ENCODE data around the gene PREP. TPM values are rescaled to one million over a fixed set of nuclear protein-coding genes. Genes with fewer than 3 reads are reported as not detected.
"Not testable (repeated sequence)": the region's sequence is repeated elsewhere in the genome, so short reads cannot be mapped to it uniquely, and the experiment has no call there.

The PREP gene
- total and polyA plus RNA-seq, 9 donors, result 12.5 to 34.2 (median 21.8) TPM

DNA sequence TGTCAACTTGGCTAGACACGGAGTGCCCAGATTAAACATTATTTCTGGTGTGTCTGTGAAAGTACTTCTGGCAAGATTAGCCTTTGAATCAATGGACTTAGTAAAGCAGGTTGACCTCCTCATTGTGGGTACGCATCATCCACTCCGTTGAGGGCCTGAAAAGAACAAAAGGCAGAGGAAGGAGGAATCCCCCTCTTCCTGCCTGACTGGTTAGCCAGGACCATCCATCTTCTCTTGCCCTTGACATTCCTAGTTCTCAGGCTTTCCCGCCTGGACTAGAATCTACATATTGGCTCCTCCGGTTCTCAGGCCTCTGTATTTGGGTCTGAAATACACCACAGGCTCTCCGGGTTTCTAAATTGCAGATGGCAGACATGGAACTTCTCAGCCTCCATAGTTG, 149.1 kb downstream of the PREP start:
- no peaks in the 10 kb centered on the region for H3K27me3 ChIP-seq
- no peaks in the 10 kb centered on the region for H3K36me3 ChIP-seq
- 83 to 87% (median 84%) methylated on average over 6 of the region's 6 CpGs for WGBS, 3 donors
- H3K4me1 ChIP-seq (ENCODE audit: insufficient read depth), result no peaks in the 10 kb centered on the region
- no peaks in the 10 kb centered on the region for H3K9me3 ChIP-seq
- no peak overlapping the region for H3K4me3 ChIP-seq
- no peak for DNase-seq
- H3K27ac ChIP-seq, result no peak overlapping the region
- intact Hi-C loops (cut with DNase I), result no loop called here
- TF ChIP-seq EP300 (IDR thresholded peaks at IDR 0.05) (no peak), POLR2A (IDR thresholded peaks at IDR 0.05) (no peak)
- TF ChIP-seq, protein P1, sequence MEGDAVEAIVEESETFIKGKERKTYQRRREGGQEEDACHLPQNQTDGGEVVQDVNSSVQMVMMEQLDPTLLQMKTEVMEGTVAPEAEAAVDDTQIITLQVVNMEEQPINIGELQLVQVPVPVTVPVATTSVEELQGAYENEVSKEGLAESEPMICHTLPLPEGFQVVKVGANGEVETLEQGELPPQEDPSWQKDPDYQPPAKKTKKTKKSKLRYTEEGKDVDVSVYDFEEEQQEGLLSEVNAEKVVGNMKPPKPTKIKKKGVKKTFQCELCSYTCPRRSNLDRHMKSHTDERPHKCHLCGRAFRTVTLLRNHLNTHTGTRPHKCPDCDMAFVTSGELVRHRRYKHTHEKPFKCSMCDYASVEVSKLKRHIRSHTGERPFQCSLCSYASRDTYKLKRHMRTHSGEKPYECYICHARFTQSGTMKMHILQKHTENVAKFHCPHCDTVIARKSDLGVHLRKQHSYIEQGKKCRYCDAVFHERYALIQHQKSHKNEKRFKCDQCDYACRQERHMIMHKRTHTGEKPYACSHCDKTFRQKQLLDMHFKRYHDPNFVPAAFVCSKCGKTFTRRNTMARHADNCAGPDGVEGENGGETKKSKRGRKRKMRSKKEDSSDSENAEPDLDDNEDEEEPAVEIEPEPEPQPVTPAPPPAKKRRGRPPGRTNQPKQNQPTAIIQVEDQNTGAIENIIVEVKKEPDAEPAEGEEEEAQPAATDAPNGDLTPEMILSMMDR (IDR thresholded peaks at IDR 0.05), result no peak

DNA sequence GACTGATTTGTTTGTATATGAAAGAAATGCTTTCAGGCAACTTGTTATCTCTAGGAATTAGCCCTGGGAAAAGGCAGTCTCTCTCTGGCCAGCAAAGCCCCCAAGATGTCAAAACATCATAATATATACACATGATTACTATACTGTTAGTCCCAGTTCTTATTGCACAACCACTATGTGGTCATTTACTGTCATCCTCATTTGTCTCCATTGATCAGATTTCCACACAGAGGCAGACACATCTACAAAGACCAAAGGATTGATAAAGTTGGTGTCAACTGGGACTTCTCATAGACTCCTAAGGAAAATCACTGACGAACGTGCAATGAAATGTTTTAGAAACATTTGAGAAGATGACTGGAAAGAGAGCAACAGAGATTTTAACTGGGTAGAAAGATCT, 151.2 kb downstream of the PREP start:
- Histone ChIP-seq H3K27me3 (no peaks in the 10 kb centered on the region), H3K27ac (no peak overlapping the region), H3K36me3 (no peaks in the 10 kb centered on the region), H3K4me1 (ENCODE audit: insufficient read depth) (no peaks in the 10 kb centered on the region), H3K9me3 (no peaks in the 10 kb centered on the region), H3K4me3 (no peak overlapping the region)
- no peak for TF ChIP-seq POLR2A (IDR thresholded peaks at IDR 0.05)
- TF ChIP-seq, protein P1 (IDR thresholded peaks at IDR 0.05), result no peak
- no peak for TF ChIP-seq EP300 (IDR thresholded peaks at IDR 0.05)
- intact Hi-C loops (cut with DNase I), result no loop called here
- 83 to 89% (median 84%) methylated on average over 2 of the region's 2 CpGs for WGBS, 3 donors
- no peak for DNase-seq

DNA sequence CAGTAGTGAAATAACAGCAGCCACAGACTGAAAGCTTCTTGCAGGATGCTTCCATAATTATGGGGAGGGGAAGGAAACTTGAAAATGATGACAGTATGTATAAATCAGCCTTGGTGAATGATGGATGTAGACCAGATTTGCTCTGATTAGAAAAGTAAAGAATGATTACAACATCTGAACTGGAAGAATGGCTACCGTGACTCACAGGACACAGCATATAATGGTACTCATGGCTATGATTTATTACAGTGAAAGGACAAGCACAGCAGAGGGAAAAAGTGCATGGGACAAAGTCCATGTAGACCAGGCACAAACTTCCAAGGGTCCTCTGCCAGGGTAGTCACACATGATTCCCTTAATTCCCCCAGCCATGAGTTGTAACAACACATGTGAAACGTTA, 152.3 kb downstream of the PREP start:
- no peaks in the 10 kb centered on the region for H3K9me3 ChIP-seq
- 61 to 73% (median 68%) methylated on average over 2 of the region's 2 CpGs for WGBS, 3 donors
- H3K27me3 ChIP-seq, result no peaks in the 10 kb centered on the region
- intact Hi-C loops (cut with DNase I), result no loop called here
- DNase-seq, result no peak
- no peaks in the 10 kb centered on the region for H3K36me3 ChIP-seq
- no peak for TF ChIP-seq POLR2A (IDR thresholded peaks at IDR 0.05)
- TF ChIP-seq, protein P1 (IDR thresholded peaks at IDR 0.05), result no peak
- TF ChIP-seq EP300 (IDR thresholded peaks at IDR 0.05), result no peak
- no peak overlapping the region for H3K4me3 ChIP-seq
- H3K4me1 ChIP-seq (ENCODE audit: insufficient read depth), result no peaks in the 10 kb centered on the region
- no peak overlapping the region for H3K27ac ChIP-seq

DNA sequence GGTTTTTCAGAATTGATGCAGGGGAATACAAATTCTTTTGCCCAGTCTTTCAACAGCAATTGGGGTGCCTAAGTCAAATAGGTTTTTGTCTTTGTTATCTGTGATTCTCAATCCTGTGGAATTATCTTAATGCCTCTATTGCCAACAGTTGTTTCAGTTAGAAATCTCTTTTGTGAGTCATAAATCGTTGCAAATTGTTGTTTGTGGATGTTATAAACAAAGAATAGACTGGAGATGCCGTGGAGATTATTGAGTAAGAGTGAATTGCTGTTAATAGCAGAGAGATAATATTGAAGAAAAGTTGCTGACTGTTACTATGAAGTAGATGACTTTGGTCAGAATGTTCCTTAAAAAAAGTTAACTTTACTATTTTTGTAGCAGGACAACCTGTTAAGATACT, 159.4 kb downstream of the PREP start:
- H3K27me3 ChIP-seq, result no peaks in the 10 kb centered on the region
- DNase-seq, result no peak
- no peaks in the 10 kb centered on the region for H3K9me3 ChIP-seq
- TF ChIP-seq EP300 (IDR thresholded peaks at IDR 0.05), result no peak
- TF ChIP-seq, protein P1 (IDR thresholded peaks at IDR 0.05), result no peak
- no peak for TF ChIP-seq POLR2A (IDR thresholded peaks at IDR 0.05)
- H3K36me3 ChIP-seq, result no peaks in the 10 kb centered on the region
- 51 to 65% (median 60%) methylated on average over 2 of the region's 2 CpGs for WGBS, 3 donors
- no peak overlapping the region for H3K27ac ChIP-seq
- H3K4me3 ChIP-seq, result no peak overlapping the region
- no peaks in the 10 kb centered on the region for H3K4me1 ChIP-seq (ENCODE audit: insufficient read depth)
- intact Hi-C loops (cut with DNase I), result no loop called here

DNA sequence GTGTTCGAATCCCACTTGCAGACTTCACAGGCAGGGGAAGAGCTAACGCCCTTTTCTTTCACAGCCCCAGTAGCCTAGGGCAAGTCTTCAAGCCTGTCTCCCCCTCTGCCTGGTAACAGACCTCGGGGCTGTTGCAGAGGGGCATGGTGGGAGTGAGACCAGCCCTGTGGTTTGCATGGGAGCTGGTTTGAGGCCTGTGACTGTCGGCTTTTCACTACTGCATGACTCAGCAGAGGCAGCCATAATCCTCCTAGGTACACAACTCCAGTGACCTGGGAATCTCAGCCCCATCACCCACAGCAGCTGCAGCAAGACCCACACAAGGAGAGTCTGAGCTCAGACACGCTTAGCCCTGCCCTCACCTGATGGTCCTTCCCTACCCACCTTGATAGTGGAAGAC, 167.7 kb downstream of the PREP start:
- intact Hi-C loops (cut with DNase I), result no loop called here
- DNase-seq, result no peak

DNA sequence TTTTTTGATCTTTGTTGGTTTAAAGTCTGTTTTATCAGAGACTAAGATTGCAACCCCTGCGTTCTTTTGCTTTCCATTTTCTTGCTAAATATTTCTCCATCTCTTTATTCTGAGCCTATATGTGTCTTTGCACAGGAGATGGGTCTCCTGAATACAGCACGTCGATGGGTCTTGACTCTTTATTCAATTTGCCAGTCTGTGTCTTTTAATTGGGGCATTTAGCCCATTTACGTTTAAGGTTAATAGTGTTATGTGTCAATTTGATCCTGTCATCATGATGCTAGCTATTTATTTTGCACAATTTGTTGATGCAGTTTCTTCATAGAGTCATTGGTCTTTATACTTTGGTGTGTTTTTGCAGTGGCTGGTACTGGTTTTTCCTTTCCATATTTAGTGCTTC, 171.1 kb downstream of the PREP start:
- H3K36me3 ChIP-seq; H3K4me1 ChIP-seq (ENCODE audit: insufficient read depth); intact Hi-C loops (cut with DNase I); H3K27ac ChIP-seq; H3K4me3 ChIP-seq; DNase-seq; H3K9me3 ChIP-seq; H3K27me3 ChIP-seq: not testable (repeated sequence)
- 85 to 90% (median 86%) methylated on average over 4 of the region's 4 CpGs for WGBS, 3 donors

More for the DNA sequence above, 167.7 kb downstream of the PREP start:
- no peaks in the 10 kb centered on the region for H3K4me1 ChIP-seq (ENCODE audit: insufficient read depth)
- 81 to 82% (median 81%) methylated on average over 5 of the region's 5 CpGs for WGBS, 3 donors
- no peaks in the 10 kb centered on the region for H3K36me3 ChIP-seq
- no peak overlapping the region for H3K4me3 ChIP-seq
- H3K27me3 ChIP-seq, result no peaks in the 10 kb centered on the region
- no peak overlapping the region for H3K27ac ChIP-seq
- TF ChIP-seq, protein P1 (IDR thresholded peaks at IDR 0.05), result no peak
- TF ChIP-seq EP300 (IDR thresholded peaks at IDR 0.05) (no peak), POLR2A (IDR thresholded peaks at IDR 0.05) (no peak)
- H3K9me3 ChIP-seq, result no peaks in the 10 kb centered on the region

Measured in ovary (tissue), 9 donors.